C4-2B (cell line): ENCODE measurements around the gene SGMS1.
A peak's percentile ranks its signal among the peaks of the same experiment; 100 is the strongest.
"Not testable (repeated sequence)": the region's sequence is repeated elsewhere in the genome, so short reads cannot be mapped to it uniquely, and the experiment has no call there.

ENCODE experiments used
- H3K27ac ChIP-seq: fragments of 450-650 bp; 2 replicates; pipeline ENCODE4 v1.5.1; 2017
- ZFX ChIP-seq: fragments of 450-650 bp; IDR thresholded peaks from 2 replicates; pipeline ENCODE4 v1.6.1; 2017
- TF ChIP-seq, protein P1 (sequence below): fragments of 450-650 bp; conservative IDR thresholded peaks from 2 replicates; pipeline ENCODE4 v1.5.1; 2017; ENCODE audit warnings: mild to moderate bottlenecking

Gene SGMS1

DNA sequence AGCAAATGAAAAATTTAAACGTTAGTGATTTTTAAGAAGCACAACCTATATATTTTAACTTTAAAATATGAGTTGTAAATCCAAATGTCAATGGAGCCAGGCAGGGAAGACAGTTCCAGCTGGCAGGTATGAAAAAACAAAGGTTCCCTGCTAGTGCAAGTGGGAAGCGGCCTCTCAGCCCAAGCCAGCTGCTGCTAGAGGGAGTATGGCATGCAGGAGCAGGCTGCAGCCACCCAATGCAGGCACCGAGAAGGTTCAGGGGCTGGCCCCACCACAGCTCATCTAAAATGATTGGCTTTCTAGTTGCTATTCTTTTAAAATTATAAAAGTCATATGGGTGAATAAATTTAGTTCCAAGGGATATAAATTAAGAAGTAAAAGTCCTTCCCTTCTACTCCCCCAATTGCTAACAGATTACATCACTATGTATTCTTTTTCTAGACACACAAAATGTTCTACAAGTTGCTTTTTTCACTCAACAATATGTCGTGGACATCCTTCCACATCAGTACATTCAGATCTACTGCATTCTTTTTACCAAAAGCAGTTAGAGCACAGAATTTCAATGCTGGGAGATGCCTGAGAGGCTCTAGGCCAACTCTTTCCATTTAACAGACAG, 69.3 kb downstream of the SGMS1 start:
- TF ChIP-seq, protein P1, sequence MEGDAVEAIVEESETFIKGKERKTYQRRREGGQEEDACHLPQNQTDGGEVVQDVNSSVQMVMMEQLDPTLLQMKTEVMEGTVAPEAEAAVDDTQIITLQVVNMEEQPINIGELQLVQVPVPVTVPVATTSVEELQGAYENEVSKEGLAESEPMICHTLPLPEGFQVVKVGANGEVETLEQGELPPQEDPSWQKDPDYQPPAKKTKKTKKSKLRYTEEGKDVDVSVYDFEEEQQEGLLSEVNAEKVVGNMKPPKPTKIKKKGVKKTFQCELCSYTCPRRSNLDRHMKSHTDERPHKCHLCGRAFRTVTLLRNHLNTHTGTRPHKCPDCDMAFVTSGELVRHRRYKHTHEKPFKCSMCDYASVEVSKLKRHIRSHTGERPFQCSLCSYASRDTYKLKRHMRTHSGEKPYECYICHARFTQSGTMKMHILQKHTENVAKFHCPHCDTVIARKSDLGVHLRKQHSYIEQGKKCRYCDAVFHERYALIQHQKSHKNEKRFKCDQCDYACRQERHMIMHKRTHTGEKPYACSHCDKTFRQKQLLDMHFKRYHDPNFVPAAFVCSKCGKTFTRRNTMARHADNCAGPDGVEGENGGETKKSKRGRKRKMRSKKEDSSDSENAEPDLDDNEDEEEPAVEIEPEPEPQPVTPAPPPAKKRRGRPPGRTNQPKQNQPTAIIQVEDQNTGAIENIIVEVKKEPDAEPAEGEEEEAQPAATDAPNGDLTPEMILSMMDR = no peak
- TF ChIP-seq ZFX = no peak
- no peak overlapping the region for H3K27ac ChIP-seq

DNA sequence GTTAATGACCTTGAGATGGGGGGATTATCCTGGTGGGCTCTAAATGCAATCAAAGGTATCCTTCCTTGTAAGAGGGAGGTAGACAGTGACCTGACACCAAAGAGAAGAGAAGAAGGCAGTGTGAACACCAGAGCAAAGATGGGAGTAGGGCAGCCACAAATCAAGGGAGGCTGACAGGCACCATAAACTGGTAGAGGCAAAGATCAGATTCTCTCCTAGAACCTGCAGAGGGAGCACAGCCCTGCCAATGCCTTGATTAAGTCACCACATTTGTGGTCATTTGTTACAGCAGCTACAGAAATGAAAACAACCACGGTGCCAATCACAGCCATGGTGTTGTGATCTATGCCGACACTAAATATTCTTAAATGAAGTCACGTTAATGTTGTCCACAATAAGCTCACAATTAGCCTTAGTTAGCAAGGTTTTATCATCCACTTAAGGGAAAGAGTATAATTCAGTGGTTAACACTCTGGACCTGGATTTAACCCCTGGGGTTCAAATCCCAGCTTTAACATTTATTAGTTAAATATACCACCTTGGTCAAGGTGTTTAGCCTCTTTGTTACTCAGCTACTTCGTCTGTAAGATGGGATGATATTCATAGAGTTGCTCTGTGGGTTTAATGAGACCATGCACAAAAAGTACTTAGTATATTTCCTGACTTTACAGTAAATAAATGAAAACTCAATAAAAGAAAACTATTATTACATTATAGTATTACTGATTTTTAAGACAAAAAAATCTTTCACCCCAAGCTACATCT, 70.8 kb downstream of the SGMS1 start:
- H3K27ac ChIP-seq = no peak overlapping the region
- TF ChIP-seq, protein P1 = peak; percentile 25
- no peak for TF ChIP-seq ZFX

DNA sequence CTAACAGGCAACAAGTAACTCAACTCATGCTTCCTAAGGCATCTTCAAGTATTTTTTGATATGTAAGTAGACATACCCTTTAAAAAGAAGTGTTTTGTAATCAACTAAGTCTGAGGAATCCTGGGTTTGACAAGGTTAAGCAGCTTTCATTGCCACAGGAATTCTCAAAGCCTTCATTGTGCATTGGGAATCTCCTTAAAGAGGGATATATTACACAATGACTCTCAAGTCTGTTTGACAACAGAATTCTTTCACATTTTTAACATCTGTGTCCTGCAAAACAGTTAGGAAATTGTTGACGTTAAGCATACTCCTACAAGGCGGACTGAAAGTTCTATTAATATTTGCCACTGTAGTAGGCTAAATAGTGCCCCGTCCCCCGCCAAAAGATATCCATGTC, 71.4 kb downstream of the SGMS1 start:
- TF ChIP-seq ZFX = no peak
- TF ChIP-seq, protein P1 = no peak

DNA sequence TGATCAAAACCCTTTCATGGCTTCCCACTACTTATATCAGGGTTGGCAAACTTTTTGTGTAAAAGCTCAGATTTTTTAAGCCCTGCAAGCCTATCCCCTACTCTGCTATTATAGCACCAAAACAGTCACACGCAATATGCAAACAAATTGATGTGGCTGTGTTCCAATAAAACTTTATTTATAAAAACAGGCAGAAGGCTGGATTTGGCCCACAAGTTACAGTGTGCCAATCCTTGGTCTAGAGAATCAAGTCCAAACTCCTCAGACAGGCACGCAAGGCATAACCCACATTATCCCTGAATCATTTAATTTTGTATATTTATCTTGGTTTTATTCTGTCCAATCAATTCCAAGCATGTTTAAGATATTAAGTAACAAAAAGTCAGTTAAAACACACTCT, 71.9 kb downstream of the SGMS1 start:
- H3K27ac ChIP-seq = no peak overlapping the region
- TF ChIP-seq, protein P1 = no peak
- TF ChIP-seq ZFX = no peak

More for the DNA sequence above, 71.4 kb downstream of the SGMS1 start:
- no peak overlapping the region for H3K27ac ChIP-seq

DNA sequence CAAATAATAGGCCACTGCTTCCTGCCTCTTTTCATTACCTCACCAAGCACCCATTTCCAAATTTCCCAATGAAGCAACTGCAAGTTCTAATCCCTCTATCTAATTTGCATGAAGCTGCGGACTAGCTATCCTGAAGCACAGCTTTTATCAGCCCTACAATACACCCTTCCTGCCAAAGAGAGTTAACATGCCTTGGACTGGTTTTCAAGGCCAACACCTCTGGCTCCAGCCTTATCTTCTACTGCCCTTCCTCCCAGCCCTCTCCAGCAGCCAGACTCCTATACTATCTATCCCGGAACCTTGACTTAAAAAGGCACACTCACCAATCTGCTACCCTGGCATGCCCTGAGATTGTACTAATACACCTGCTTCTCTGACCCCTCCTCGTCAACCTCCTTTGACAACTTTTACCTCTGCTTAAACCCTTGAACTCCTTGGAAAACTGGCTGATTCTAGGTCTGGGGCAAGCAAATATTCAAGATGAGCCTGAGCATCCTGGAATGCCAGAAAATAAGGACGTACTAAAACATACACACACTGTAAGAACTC, 73.4 kb downstream of the SGMS1 start:
- H3K27ac ChIP-seq = no peak overlapping the region
- TF ChIP-seq ZFX = no peak
- TF ChIP-seq, protein P1 = no peak

DNA sequence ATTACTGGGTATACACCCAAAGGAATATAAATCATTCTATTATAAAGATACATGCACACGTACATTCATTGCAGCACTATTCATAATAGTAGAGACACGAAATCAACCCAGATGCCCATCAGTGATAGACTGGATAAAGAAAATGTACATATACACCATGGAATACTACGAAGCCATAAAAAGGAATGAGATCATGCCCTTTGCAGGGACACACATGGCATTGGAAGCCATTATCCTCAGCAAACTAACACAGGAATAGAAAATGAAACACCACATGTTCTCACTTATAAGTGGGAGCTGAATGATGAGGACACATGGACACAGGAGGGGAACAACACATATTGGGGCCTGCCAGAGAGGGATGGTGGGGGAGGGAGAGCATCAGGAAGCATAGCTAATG, 74.6 kb downstream of the SGMS1 start:
- H3K27ac ChIP-seq = not testable (repeated sequence)

DNA sequence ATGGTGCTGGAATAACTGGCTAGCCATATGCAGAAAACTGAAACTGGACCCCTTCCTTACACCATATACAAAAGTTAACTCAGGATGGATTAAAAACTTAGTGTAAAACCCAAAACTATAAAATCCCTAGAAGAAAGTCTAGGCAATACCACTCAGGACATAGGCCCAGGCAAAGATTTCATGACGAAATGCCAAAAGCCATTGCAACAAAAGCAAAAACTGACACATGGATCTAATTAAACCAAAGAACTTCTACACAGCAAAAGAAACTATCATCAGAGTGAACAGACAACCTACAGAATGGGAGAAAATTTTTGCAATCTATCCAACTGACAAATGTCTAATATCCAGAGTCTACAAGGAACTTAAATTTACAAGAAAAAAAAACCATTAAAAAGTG, 75.3 kb downstream of the SGMS1 start:
- H3K27ac ChIP-seq = not testable (repeated sequence)

DNA sequence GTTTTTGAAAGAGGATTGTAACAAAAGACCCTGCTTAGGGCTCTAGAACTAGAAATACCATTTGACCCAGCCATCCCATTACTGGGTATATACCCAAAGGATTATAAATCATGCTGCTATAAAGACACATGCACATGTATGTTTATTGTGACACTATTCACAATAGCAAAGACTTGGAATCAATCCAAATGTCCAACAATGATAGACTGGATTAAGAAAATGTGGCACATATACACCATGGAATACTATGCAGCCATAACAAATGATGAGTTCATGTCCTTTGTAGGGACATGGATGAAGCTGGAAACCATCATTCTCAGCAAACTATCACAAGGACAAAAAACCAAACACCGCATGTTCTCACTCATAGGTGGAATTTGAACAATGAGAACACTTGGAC, 77.5 kb downstream of the SGMS1 start:
- not testable (repeated sequence) for H3K27ac ChIP-seq

DNA sequence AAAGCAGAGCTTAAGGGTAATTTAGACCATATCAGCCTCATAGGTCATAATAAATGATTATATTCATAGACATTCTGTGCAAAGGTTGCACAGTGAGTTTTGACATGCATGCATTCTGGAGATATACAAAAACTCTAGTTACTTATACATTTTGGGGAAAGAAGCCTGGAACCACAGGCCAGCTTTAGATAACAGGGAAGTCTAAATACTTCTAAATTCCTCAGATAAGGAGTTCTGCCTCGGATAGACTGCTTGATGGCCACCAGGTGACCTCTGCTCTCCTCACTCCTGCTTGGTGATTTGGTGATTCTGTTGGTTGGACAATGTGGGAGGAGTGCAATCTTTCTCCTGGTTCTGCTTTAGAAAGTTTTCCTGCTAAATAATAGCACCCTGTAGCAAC, 77.9 kb downstream of the SGMS1 start:
- TF ChIP-seq ZFX = no peak
- TF ChIP-seq, protein P1 = no peak
- H3K27ac ChIP-seq = no peak overlapping the region
